ENCODE measurements around the gene TTYH1. TPM values are rescaled to one million over a fixed set of nuclear protein-coding genes. Genes with fewer than 3 reads are reported as not detected.

TTYH1 gene
- total RNA-seq, 1 experiment from 2014 or later = 0.62 TPM

GRCh38 chr19:54387991-54388801, 27.1 kb upstream of the TTYH1 start:
- ChIA-PET POLR2A (no interaction called here), CTCF (interaction anchor here (0.6 to 1.5 kb wide), 3 partner anchors 16 to 27 kb away, joined by 3 to 7 read pairs (median 4); partner anchors contain the start of gene TTYH1)
- H3K27ac ChIP-seq (ENCODE audit: low read length) = no peak overlapping the region
- peaks cover 6% of the 10 kb centered on the region; the same call in 1 of the 2 replicates for H3K4me1 ChIP-seq (ENCODE audit: control insufficient read depth, insufficient read depth, low read length)
- BruUV-seq (replicated peaks) = no TSS peak
- no peaks in the 10 kb centered on the region for H3K36me3 ChIP-seq (ENCODE audit: control insufficient read depth, insufficient read depth, low read length)
- TF ChIP-seq POLR2AphosphoS5 (IDR thresholded peaks at IDR 0.05; ENCODE audit: low read depth, low read length) (no peak), CTCF (IDR thresholded peaks at IDR 0.05) (no peak), SIN3A (IDR thresholded peaks at IDR 0.05; ENCODE audit: borderline replicate concordance, insufficient read depth, low read depth, low read length) (no peak), REST (IDR thresholded peaks at IDR 0.05; ENCODE audit: insufficient read depth in 1 of 2, low read depth in 2 of 2, low read length in 1 of 2) (no peak), TCF7L2 (IDR thresholded peaks at IDR 0.05; ENCODE audit: low read depth, low read length) (no peak)
- intact Hi-C loops (cut with micrococcal nuclease; ENCODE audit: unreplicated experiment) (no loop called here), in situ Hi-C loops (cut with HindIII; ENCODE audit: low pct_unique_long_range_greater_than_20kb, low sequenced_read_pairs) (no loop called here)
- H3K4me3 ChIP-seq (ENCODE audit: low read depth in 2 of 2, low read length in 2 of 2) = peak overlapping the region; percentile 31 to 51
- DNase-seq (ENCODE audit: low read depth, low spot score) (no peak), ATAC-seq (peak; percentile 75)
- peaks cover 16% of the 10 kb centered on the region for H3K27me3 ChIP-seq (ENCODE audit: control insufficient read depth, insufficient read depth, low read length)
- H3K9me3 ChIP-seq (ENCODE audit: control insufficient read depth, insufficient read depth, low read depth, low read length) = no peaks in the 10 kb centered on the region

- ChIA-PET CTCF (interaction anchor here (0.6 to 1.5 kb wide), 3 partner anchors 15 to 27 kb away, joined by 3 to 7 read pairs (median 4); partner anchors contain the start of gene TTYH1), POLR2A (no interaction called here)
- intact Hi-C loops (cut with micrococcal nuclease; ENCODE audit: unreplicated experiment) = no loop called here
- Histone ChIP-seq H3K4me3 (ENCODE audit: low read depth in 2 of 2, low read length in 2 of 2) (peak overlapping the region; percentile 31 to 51), H3K27me3 (ENCODE audit: control insufficient read depth, insufficient read depth, low read length) (peaks cover 16% of the 10 kb centered on the region), H3K4me1 (ENCODE audit: control insufficient read depth, insufficient read depth, low read length) (peaks cover 6% of the 10 kb centered on the region; the same call in 1 of the 2 replicates), H3K27ac (ENCODE audit: low read length) (no peak overlapping the region), H3K36me3 (ENCODE audit: control insufficient read depth, insufficient read depth, low read length) (no peaks in the 10 kb centered on the region), H3K9me3 (ENCODE audit: control insufficient read depth, insufficient read depth, low read depth, low read length) (no peaks in the 10 kb centered on the region)
- no TSS peak for BruUV-seq (replicated peaks)
- DNase-seq (ENCODE audit: low read depth, low spot score) (no peak), ATAC-seq (no peak)
- in situ Hi-C loops (cut with HindIII; ENCODE audit: low pct_unique_long_range_greater_than_20kb, low sequenced_read_pairs) = no loop called here
- TF ChIP-seq SIN3A (IDR thresholded peaks at IDR 0.05; ENCODE audit: borderline replicate concordance, insufficient read depth, low read depth, low read length) (no peak), POLR2AphosphoS5 (IDR thresholded peaks at IDR 0.05; ENCODE audit: low read depth, low read length) (no peak), TCF7L2 (IDR thresholded peaks at IDR 0.05; ENCODE audit: low read depth, low read length) (no peak), CTCF (IDR thresholded peaks at IDR 0.05) (no peak), REST (IDR thresholded peaks at IDR 0.05; ENCODE audit: insufficient read depth in 1 of 2, low read depth in 2 of 2, low read length in 1 of 2) (no peak)
These were observed 26.5 kb upstream of the TTYH1 start for GRCh38 chr19:54388802-54389139.
